PC-3 (cell line): ENCODE data around the gene ZDHHC24.

Experiments
- EZH2 ChIP-seq: fragments of 300-600 bp; sonication (generic); IDR thresholded peaks from one replicate; pipeline ENCODE4 v1.6.1; 2017; ENCODE audit warnings: antibody characterized with exemption, mild to moderate bottlenecking, low read length; ENCODE audit not compliant: unreplicated experiment
- EZH2phosphoT487 ChIP-seq: fragments of 300-600 bp; sonication (generic); IDR thresholded peaks from 2 replicates; pipeline ENCODE4 v1.6.1; 2018; ENCODE audit warnings: mild to moderate bottlenecking, antibody characterized with exemption, low read length, borderline replicate concordance
- TF ChIP-seq, protein P1 (sequence below): fragments of 300-600 bp; sonication (generic); conservative IDR thresholded peaks from 2 replicates; pipeline ENCODE4 v1.5.1; 2017; ENCODE audit warnings: antibody characterized with exemption, low read depth, mild to moderate bottlenecking, low read length

- TF ChIP-seq, protein P1, sequence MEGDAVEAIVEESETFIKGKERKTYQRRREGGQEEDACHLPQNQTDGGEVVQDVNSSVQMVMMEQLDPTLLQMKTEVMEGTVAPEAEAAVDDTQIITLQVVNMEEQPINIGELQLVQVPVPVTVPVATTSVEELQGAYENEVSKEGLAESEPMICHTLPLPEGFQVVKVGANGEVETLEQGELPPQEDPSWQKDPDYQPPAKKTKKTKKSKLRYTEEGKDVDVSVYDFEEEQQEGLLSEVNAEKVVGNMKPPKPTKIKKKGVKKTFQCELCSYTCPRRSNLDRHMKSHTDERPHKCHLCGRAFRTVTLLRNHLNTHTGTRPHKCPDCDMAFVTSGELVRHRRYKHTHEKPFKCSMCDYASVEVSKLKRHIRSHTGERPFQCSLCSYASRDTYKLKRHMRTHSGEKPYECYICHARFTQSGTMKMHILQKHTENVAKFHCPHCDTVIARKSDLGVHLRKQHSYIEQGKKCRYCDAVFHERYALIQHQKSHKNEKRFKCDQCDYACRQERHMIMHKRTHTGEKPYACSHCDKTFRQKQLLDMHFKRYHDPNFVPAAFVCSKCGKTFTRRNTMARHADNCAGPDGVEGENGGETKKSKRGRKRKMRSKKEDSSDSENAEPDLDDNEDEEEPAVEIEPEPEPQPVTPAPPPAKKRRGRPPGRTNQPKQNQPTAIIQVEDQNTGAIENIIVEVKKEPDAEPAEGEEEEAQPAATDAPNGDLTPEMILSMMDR = peak; percentile 83
- TF ChIP-seq EZH2phosphoT487 = no peak
- no peak for TF ChIP-seq EZH2
Measured at GRCh38 chr11:66592457-66593302, 46.8 kb upstream of the ZDHHC24 start, which contains the start of the genes CCDC87 and CCS.
